GM12878 (cell line): Measurements from ENCODE around the gene LRIT1. TPM values are rescaled to one million over a fixed set of nuclear protein-coding genes. Genes with fewer than 3 reads are reported as not detected.

Source experiments
- ATAC-seq: fragments of 200-7000 bp; cut with Tn5 transposase; 3 replicates; pipeline ENCODE4 v1.9.1; 2020; ENCODE audit warnings: mild to moderate bottlenecking, moderate library complexity
- BruUV-seq: library from RNA; stranded (reverse); fragments of 400-500 nt; replicated peaks from 2 replicates; lab custom pipeline; 2021; lab: Mats Ljungman, UMichigan
- CTCF ChIA-PET: fragments of 300-600 bp; sonication (Branson Sonifier 250); formaldehyde crosslinking; extraction: SDS; loops from one replicate; lab custom pipeline; 2021; ENCODE audit warnings: inconsistent platforms; lab: Yijun Ruan, JAX
- POLR2A ChIA-PET: fragments of 350-600 bp; formaldehyde crosslinking; extraction: SDS; loops from one replicate; lab custom pipeline; 2021; ENCODE audit warnings: inconsistent platforms; lab: Charles Lee
- RAD21 ChIA-PET: fragments of 300-600 bp; sonication (Branson Sonifier 250); formaldehyde crosslinking; loops from one replicate; lab custom pipeline; 2023; ENCODE audit warnings: antibody characterized with exemption; ENCODE audit not compliant: unreplicated experiment; lab: Charles Lee
- SMC1A ChIA-PET: fragments of 300-600 bp; sonication (Branson Sonifier 250); formaldehyde crosslinking; loops from one replicate; lab custom pipeline; 2023; ENCODE audit not compliant: unreplicated experiment, uncharacterized antibody; lab: Charles Lee
- DNase-seq: peaks from one replicate; pipeline ENCODE4 v3.0.0-alpha.2; 2011; ENCODE audit warnings: low read depth, low spot score
- FAIRE-seq: peaks from 3 replicates; lab custom pipeline; 2011; peaks lifted over from hg19 to GRCh38; lab: Jason Lieb, UNC
- H2AFZ ChIP-seq: 2 replicates; pipeline ENCODE4 v1.6.0; 2011; ENCODE audit warnings: low read depth, low read length, control low read depth; ENCODE audit not compliant: control insufficient read depth
- H3K27ac ChIP-seq: 2 replicates; pipeline ENCODE4 v1.5.1; 2011; ENCODE audit warnings: control low read depth; ENCODE audit not compliant: control insufficient read depth, insufficient read depth
- H3K27me3 ChIP-seq, 2 experiments: replicated peaks in 1 of 2; 2 replicates each; pipeline versions ENCODE4 v1.6.0 to v1.6.1; 2011; ENCODE audit warnings: low read length in 1 of 2; ENCODE audit not compliant: control insufficient read depth in 2 of 2, insufficient read depth in 2 of 2
- H3K36me3 ChIP-seq, 2 experiments: 2 replicates each; pipeline ENCODE4 v1.5.1; 2011; ENCODE audit warnings: low read length in 1 of 2; ENCODE audit not compliant: control insufficient read depth in 2 of 2, insufficient read depth in 2 of 2
- H3K4me1 ChIP-seq: 2 replicates; pipeline ENCODE4 v1.6.1; 2011; ENCODE audit warnings: mild to moderate bottlenecking, low read length, moderate library complexity, mixed read lengths; ENCODE audit not compliant: control insufficient read depth, insufficient read depth
- H3K4me2 ChIP-seq: 2 replicates; pipeline ENCODE4 v1.6.0; 2011; ENCODE audit warnings: control low read depth; ENCODE audit not compliant: control insufficient read depth, insufficient read depth
- H3K4me3 ChIP-seq: fragments of 200-600 bp; sonication (generic); 2 replicates; pipeline ENCODE4 v1.5.1; 2016
- H3K79me2 ChIP-seq: 2 replicates; pipeline ENCODE4 v1.6.0; 2011; ENCODE audit warnings: low read length; ENCODE audit not compliant: control insufficient read depth, insufficient read depth
- H3K9ac ChIP-seq: 2 replicates; pipeline ENCODE4 v1.8.0; 2011; ENCODE audit warnings: low read length, control low read depth, mixed read lengths; ENCODE audit not compliant: control insufficient read depth, insufficient read depth
- H3K9me3 ChIP-seq: replicated peaks from 3 replicates; pipeline ENCODE4 v1.5.1; 2011; ENCODE audit warnings: mild to moderate bottlenecking, low read length; ENCODE audit not compliant: control insufficient read depth, insufficient read depth
- H4K20me1 ChIP-seq: 2 replicates; pipeline ENCODE4 v1.6.0; 2011; ENCODE audit not compliant: control insufficient read depth, insufficient read depth
- BCLAF1 ChIP-seq: fragments of 450-650 bp; IDR thresholded peaks from 2 replicates; pipeline ENCODE4 v1.6.1; 2017; ENCODE audit warnings: antibody characterized with exemption, mild to moderate bottlenecking, moderate library complexity
- MEF2A ChIP-seq: IDR thresholded peaks from 2 replicates; pipeline ENCODE4 v1.6.1; 2011; ENCODE audit warnings: low read depth, mild to moderate bottlenecking, low read length, moderate library complexity; ENCODE audit not compliant: insufficient read depth
- MYC ChIP-seq: IDR thresholded peaks from 2 replicates; pipeline ENCODE4 v1.6.1; 2011; ENCODE audit warnings: mild to moderate bottlenecking, low read length, moderate library complexity, inconsistent platforms; ENCODE audit not compliant: insufficient read depth, insufficient replicate concordance, insufficient read length, severe bottlenecking
- SMC3 ChIP-seq: IDR thresholded peaks from 2 replicates; pipeline ENCODE4 v1.6.1; 2011; ENCODE audit warnings: low read length, improper control_type of control experiment, borderline replicate concordance
- TCF12 ChIP-seq: IDR thresholded peaks from 2 replicates; pipeline ENCODE4 v1.6.1; 2011; ENCODE audit warnings: low read depth, mild to moderate bottlenecking, low read length
- ZNF207 ChIP-seq: fragments of 450-650 bp; IDR thresholded peaks from 2 replicates; pipeline ENCODE4 v1.6.1; 2014; ENCODE audit warnings: antibody characterized with exemption, mild to moderate bottlenecking, borderline replicate concordance
- WGBS: methylation state at CpG from one replicate; pipeline ENCODE4 v1.1.6; 2016; ENCODE audit warnings: low lambda C conversion rate; ENCODE audit not compliant: insufficient replicate concordance, insufficient coverage; ENCODE audit errors: missing lambda C conversion rate; 5-methylcytosine and 5-hydroxymethylcytosine counted together
- in situ Hi-C: fragments of 300-500 bp; cut with MboI; formaldehyde crosslinking; loops from 9 replicates; pipeline ENCODE4 v1.14.3; 2018; ENCODE audit warnings: mixed read lengths
- intact Hi-C: fragments of 100-400 bp; cut with micrococcal nuclease; formaldehyde crosslinking; loops from one replicate; pipeline ENCODE4 v1.14.2; 2022; ENCODE audit not compliant: unreplicated experiment
- polyA plus RNA-seq, 11 experiments: library from polyadenylated mRNA; depleted of rRNA in 4 of 11; unstranded in 6 of 11; stranded (reverse) in 5 of 11; fragments of >200 nt; fragmentation: Nextera tagmentation in 4 of 11; fragmentation: Illumina TruSeq in 1 of 11; extraction: Ambion mirVana in 4 of 11; extraction: Trizol in 1 of 11; gene quantifications; 1 replicate in 1 of 11; 2 replicates in 10 of 11; pipeline versions ENCODE4 v1.2.1 to v1.2.3, GENCODE V29; 2011 to 2016; ENCODE audit warnings: inconsistent platforms in 2 of 11, missing spikeins in 2 of 11, low read depth in 1 of 11
- total RNA-seq, 4 experiments: library from RNA; depleted of rRNA in 3 of 4; stranded (reverse); fragments of >200 nt in 3 of 4; fragmentation: Illumina TruSeq in 1 of 4; extraction: Trizol in 1 of 4; gene quantifications; 2 replicates each; pipeline versions ENCODE4 v1.2.1 to v1.2.3, GENCODE V29; 2013 to 2021

Gene LRIT1
- total and polyA plus RNA-seq, 10 of the 15 experiments (the other 5 are each of a cell fraction or from before 2014, with no cell fraction given): not detected

GRCh38 chr10:84244651-84245270 lies 3.4 kb upstream of the LRIT1 start, which contains the start of gene RGR:
Gene RGR, plus strand, starts transcription at chr10:84245053. Its CDS starts 38 bp downstream, at chr10:84245091.
- intact Hi-C loops: no loop called here
- Histone ChIP-seq H3K27me3 (peaks cover 3 to 4% of the 10 kb centered on the region in 2 experiments; a peak in 2 of 4 replicates), H3K79me2 (no peaks in the 10 kb centered on the region), H3K27ac (no peak within 1 kb of the TSS), H3K9ac (no peak within 1 kb of the TSS), H4K20me1 (no peaks in the 10 kb centered on the region), H3K4me3 (no peak within 1 kb of the TSS), H3K36me3 (no peaks in the 10 kb centered on the region), H3K9me3 (no peaks in the 10 kb centered on the region), H3K4me1 (no peaks in the 10 kb centered on the region), H2AFZ (no peak within 1 kb of the TSS), H3K4me2 (no peak within 1 kb of the TSS)
- DNase-seq (no peak), FAIRE-seq (no peak), ATAC-seq (no peak)
- RAD21 ChIA-PET: no interaction called here
- in situ Hi-C loops: no loop called here
- BruUV-seq: no TSS peak
- 9% methylated on average over 9 of the region's 9 CpGs for WGBS
- SMC1A ChIA-PET: no interaction called here
- POLR2A ChIA-PET: no interaction called here
- CTCF ChIA-PET: no interaction called here
- TF ChIP-seq SMC3 (no peak), BCLAF1 (no peak), TCF12 (no peak), MEF2A (no peak), ZNF207 (no peak), MYC (no peak)
